SK-N-MC (cell line): ENCODE measurements around the gene PCDH10.

ENCODE experiments used
- EZH2 ChIP-seq: fragments of 200-600 bp; sonication (generic); IDR thresholded peaks from one replicate; pipeline ENCODE4 v1.6.1; 2017; ENCODE audit warnings: antibody characterized with exemption
- FOXP2 ChIP-seq: optimal IDR thresholded peaks from 2 replicates; pipeline ENCODE3; 2011; ENCODE audit warnings: mild to moderate bottlenecking, moderate library complexity; ENCODE audit not compliant: insufficient read depth; ENCODE audit errors: extremely low read length, control extremely low read depth
- POLR2AphosphoS5 ChIP-seq: IDR thresholded peaks from 2 replicates; pipeline ENCODE4 v1.6.1; 2012; ENCODE audit warnings: mild to moderate bottlenecking, low read depth, low read length, borderline replicate concordance

DNA sequence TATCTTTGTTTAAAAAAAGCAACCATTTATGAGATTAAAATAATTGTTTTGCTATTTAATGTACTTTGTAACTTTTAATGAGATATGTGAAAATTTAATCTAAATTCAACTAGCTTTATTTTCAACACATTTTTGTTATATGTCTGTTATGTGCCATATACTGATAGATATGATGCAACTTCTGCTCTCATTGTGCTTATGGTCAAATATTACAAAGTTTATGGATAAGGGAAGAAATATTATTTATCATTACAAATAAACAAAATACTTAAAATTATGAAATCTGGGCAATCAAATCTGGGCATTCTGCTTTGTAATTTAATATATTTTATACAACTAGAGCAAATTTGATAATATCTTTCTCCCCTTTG, 40.0 kb downstream of the PCDH10 start:
- TF ChIP-seq POLR2AphosphoS5 (no peak), EZH2 (no peak), FOXP2 (no peak)
